HG02763 (cell line): ENCODE data around the gene ASB1.
"Not testable (repeated sequence)": the region's sequence is repeated elsewhere in the genome, so short reads cannot be mapped to it uniquely, and the experiment has no call there.

Experiments
- ATAC-seq: cut with Tn5 transposase; IDR thresholded peaks from one replicate; pipeline ENCODE4 v1.9.1; 2021; ENCODE audit warnings: mild to moderate bottlenecking, moderate library complexity; ENCODE audit not compliant: unreplicated experiment

Gene ASB1

DNA sequence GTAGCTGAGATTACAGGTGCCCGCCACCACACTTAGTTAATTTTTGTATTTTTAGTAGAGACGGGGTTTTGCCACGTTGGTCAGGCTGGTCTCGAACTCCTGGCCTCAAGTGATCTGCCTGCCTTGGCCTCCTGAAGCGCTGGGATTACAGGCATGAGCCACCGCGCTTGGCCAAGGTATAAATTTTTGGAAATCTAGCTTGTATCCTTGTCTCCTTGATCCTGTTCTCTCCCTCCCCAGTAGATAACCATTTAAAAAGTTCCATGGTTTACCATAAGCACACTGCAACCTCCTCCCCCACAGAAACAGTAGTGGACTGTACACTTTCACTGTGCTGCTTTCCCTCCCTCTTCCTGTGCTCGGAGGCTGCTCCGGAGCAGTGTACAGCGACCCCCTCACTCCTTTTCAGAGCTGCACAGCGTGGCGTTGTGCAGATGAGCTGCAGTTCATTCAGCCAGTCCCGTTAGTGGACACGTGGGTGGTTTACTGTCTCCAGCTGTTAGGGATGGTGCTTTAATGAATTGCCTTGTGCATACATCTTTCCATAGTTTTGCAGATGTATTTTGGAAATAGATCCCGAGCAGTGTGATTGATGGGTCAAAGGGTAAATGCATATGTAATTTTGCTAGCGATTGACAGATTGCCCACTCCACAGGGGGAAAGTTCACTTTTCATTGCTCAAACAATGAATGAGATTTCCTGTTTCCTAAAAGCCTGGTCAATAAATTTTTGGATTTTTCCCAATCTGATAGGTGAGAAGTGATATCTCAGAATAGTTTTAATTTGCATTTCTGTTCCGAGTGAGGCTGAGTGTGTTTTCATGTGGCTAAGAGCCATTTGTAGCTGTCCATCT lies 14.8 kb downstream of the ASB1 start:
- ATAC-seq: no peak

DNA sequence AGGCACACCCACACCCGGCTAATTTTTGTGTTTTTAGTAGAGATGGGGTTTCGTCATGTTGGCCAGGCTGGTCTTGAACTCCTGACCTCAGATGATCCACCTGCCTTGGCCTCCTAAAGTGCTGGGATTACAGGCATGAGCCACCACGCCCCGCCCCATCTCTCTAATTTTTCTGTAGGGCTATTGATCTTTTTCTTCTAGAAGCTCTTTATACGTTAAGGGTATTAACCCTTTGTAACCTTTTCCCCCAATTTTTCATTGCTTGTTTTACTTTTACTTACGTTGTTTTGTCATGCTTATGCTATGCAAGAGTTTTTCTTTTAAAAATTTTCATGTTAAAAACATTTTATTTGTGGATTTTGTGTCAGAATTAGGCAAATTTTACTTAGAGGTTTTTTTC lies 15.5 kb downstream of the ASB1 start:
- not testable (repeated sequence) for ATAC-seq

DNA sequence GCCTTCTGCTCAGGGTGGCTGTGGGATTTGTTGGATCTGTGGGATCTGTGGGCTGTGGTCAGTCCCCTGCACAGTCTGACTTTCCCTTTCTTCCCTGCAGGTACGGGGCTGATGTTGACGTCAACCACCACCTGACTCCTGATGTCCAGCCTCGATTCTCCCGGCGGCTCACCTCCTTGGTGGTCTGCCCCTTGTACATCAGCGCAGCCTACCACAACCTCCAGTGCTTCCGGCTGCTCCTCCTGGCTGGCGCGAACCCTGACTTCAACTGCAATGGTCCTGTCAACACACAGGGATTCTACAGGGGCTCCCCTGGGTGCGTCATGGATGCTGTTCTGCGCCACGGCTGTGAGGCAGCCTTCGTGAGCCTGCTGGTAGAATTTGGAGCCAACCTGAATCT lies 17.5 kb downstream of the ASB1 start:
- no peak for ATAC-seq

DNA sequence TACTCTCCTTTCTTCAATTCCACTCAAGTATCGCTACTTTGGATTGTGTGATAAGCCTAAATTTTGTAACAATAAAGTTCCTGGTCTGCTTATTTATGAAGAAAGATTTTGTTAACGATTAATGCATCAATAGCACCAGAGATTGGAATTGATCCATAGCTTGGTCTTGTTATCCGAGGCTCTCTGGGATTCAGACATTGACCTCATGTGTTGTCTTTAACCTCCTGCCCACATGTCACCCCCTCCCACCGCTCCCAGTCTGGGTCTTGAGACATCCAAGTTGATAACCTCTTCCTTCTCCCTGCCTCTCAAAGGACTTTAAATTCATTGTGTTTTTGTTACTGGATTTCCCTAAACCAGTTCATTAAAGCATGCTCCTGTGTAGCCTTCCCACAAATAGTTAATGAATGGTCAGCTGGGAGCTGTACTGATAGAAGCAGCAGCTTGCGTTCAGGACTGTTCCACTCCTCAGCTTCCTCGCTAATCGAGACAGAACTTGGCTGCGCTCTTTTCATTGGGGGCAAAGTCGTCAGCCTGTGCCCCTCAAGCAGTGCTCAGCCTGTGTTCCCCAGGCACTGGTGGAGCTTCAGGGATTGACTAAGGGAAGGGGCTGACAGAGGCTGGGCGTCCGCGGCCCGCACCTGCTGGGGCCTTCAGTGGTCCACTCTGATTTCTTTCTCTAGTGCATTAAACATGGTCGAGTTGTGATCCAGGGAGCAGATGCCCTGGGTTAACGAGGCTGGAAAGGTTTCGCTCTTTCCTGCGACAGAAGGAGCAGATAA lies 18.9 kb downstream of the ASB1 start:
- no peak for ATAC-seq

DNA sequence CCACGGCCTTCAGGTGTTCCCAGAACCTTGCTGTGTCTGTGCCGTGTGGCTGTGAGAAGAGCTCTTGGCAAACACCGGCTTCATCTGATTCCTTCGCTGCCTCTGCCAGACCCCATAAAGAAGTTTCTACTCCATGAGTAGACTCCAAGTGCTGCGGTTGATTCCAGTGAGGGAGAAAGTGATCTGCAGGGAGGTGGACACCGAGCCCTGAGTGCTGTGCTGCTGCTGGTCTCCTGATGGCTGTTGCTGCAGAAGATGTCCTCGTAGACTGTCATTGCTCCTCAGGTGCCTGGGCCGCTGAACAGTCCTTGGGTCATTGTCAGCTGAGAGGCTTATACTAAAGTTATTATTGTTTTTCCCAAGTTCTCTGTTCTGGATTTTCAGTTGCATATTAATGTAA lies 19.6 kb downstream of the ASB1 start:
- no peak for ATAC-seq

DNA sequence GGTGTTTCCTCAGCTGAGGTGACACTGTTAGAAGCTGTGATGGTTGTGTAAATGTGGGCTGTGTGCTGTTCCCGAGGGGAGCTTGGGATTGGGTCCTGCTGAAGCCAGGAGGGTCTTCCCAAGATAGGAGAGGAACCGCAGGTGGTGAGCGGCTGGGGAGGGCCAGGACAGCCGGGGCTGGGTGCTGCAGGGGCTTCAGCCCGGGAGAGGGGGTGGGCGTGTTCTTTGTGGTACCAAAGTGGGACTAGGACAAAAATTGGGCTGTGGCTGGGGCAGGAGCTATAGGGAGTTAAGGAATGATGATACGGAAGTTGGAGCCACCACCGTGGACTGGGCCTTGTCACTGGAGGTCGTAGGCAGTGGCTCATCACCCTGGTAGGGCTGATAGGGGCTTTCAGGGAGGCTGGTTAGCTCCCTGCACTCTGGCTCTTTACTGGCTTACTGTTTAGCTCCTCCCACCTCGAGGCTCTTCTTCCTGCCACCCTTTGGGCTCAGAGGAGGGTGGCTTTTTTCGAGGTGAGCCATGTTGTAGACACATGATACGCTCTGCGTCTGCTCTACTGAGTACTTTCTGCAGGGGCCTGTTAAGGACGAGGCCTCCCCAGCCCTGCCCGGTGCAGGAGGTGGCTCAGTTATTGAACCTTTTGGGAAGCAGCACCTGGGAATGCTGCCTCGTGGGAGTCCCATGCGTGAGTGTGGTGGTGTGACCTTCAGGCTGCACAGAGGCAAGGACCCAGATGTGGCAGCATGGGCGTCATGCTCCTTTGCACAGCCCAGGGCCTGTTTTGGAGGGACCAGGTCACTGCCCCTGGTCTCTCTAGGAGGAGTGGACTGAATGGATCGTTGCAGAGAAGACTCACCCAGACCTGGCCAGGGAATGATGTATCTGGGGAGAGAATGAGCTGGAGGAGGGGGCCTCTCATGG lies 21.6 kb downstream of the ASB1 start:
- no peak for ATAC-seq

DNA sequence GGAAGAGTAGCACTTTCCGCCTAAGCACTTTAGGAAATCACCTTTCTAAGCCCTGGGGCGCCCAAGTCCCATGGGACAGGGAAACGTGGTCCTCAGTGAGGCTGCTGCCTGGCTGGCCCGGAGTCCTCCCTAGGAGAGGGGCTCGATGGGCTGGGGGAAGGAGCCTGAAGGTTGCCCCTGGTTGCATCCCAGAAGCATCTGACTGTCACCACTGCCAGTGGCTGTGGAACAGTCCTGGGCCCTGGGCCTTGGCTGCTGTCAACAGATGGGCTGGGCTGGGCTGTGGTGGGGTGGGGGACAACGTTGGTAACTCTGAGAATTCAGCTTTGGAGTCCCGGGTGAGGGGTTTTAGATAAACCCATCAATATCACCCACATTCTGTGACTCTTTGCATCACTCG lies 22.5 kb downstream of the ASB1 start:
- ATAC-seq: no peak

DNA sequence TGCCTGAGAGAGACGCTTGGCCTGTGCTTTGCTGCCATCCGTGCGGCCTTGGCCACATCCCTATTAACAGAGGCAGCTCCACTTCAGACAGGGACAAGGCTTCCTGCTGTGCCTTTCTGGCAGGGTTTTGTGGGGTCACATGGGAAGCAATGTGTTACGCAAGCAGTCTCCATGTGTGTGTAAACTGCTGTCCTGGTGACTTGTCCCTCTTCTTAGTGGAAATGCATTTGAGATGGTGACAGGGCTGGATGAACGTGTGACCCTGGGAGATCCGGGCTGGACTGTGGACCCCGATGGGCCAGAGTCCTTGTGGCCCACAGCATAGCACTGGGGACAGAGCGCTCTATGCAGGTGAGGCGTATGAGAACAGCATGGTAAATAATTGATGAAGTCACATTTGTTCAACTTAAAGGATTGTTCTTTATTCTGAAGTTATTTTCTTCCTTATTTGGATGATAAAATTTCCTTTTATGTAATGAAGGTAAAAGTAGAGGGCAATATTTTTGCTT lies 23.2 kb downstream of the ASB1 start:
- no peak for ATAC-seq

DNA sequence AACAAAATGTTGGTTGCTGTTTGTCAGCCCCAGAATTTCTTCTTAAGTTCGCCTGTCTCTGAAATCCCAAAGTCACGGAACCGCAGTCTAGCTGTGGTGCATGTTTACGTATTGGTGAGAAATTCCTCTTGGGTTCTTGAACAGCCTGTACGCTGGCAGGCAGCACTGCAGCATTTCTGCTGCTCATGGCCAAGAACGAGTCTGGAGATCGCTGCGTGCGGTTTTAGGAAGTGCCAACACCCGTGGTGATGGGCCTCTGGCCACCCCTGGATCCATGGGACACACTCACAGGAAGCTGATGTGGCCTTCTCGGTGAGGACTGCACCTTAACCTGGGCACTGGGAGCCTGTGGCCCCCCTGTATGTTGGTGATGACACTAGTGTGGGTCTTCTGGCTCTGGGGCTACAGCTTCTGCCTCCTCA lies 23.7 kb downstream of the ASB1 start:
- no peak for ATAC-seq

DNA sequence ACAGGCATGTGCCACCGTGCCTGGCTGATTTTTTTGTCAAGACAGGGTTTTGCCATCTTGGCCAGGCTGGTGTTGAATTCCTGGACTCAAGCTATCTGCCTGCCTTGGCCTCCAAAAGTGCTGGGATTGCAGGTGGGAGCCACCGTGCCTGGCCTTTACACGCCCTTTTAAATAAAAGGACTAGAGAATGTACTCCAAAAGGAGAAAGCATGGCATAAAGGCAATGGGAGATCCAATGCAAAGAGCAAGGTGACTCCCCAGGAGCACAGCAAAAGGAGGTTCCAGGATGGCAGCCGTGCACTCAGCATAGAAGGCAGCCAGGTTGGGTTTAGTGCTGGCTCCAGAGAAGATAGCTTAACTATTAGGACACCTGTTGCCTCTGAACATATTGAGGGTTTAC lies 27.1 kb downstream of the ASB1 start:
- ATAC-seq: no peak

DNA sequence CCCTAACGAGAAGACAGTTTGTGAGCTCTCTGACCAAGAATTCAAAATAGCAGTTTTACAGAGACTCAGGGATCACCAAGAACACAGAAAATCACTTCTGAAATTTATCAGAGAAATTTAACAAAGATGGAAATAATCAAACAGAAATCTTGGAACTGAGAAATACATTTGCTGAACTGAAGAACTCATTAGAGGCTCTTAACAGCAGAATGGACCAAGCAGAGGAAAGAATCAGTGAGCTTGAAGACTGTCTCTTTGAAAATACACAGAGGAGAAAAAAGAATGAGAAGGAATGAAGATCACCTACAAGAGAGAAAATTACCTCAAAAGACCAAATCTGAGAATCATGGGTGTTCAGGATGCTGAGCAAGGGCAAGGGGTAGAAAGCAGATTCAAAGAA lies 29.7 kb downstream of the ASB1 start:
- ATAC-seq: no peak

DNA sequence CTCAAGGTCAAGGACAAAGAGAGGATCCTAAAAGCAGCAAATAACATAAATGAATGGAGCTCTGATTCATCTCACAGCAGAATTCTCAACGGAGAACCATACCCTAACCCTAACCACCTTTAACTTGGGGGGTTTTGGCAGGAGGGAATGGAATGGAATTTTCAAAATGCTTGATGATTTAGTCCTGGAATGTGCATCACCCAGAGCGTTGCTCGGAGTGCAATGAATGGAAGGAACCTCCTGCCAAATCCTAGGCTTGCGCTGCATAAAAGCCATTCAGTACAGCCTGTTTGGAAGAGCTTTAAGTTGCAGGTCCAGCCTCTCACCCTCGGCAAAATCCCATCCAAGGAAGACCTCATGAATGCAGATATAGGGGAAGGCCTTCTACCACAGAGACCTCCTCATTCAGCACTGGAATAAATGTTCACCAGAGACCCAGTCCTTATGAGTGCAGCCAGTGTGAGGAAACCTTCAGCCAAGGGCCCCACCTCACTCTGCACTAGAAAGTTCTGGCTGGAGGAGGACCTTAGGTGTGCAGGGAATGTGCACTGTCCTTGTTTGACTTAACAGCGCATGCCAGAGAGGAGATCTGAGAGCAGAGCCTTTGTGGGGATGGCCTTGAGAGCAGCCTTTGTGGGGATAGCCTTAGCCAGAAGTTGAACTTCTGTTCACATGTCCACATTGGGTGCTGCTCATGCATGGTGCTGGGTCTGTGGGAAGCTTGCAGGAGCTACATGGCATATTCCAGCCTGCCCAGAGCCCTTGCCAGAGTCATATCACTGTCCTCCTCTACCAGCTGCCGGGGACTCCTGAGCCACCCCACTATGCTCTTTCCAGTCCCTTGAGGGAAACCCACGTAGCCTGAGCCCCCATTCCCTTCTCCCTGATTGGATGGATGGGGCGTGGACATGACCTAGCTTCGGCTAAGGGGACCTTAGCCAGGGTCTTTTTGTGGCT lies 30.5 kb downstream of the ASB1 start:
- ATAC-seq: no peak

DNA sequence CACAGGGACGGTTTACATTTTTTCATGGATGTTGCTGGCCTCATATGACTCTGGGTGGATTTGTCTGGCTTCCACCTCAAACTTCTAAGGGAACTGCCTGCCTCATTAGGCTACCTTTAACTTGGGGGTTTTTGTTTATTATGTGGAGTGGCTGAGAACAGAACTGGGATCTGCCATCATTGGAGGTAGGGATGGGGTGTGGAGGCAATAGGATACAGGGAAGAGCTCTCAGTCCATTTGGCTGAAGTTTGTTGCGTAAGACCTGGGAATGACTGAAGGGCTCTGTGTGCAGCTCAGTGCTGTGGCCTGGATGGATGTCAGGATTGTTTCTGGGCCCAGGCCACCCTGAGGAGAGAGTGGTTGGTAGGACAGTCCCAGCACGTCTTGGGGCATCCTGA lies 31.2 kb downstream of the ASB1 start:
- no peak for ATAC-seq

DNA sequence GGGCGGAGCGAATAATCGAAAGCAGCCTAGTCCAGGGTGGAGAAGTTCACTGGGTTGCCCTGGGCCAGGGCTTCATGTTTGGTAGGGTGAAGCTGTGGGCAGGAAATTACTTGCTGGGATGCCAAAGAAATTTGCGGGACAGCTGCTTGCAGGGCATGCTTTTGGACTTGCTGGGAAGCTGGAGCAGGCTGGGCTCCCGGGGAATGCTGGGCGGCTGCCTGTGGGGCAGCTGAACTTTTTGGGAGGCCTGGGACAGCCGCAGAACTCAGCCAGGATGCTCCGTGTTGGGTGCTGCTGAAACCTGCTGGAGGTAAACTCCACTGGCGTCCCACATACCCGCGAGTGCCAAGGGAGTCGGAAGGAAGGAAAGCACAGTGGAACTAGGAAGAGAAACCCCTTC lies 31.9 kb downstream of the ASB1 start:
- ATAC-seq: no peak

DNA sequence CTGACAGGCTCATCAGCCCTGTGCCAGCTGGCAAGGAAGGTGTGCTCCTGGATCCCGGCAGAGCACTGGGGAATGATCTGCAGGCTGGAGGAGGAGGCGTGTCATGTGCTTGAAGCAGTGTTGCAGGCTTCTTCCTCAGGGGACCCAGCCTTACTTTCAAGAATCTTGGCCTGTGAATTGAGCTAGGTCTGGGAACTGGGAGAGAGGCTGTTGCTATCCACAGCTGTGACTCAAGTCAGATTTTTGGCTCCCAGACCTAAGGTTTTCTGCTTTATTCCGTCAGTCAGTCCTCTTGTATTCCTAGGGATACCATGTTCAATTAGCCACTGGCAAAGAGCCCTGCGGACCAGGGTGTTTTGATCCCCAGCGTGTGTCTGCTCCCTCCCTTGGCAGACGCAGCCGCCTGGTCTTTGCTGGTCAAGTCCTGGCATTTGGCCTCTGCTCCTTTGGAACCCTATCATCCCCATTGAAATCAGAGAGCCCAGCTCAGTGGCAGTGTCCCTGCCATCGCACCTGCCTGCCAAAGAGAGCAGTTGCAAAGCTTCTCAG lies 32.4 kb downstream of the ASB1 start:
- ATAC-seq: no peak

DNA sequence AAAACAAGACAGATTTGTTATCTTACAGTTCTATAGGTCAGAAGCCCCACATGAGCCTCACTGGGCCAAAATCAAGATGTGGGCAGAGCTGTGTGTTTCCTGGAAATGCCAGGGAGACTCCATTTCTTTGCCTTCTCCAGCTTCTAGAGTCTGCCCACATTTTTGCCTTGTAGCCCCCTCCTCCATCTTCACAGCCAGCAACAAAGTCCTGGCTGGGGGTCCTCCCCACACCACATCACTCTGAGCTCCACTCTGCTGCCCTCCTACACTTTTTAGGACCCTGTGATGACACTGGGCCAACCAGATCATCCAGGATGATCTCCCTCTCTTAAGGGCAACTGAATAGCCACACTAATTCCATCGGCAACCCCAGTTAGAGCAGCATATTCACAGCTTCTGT lies 34.3 kb downstream of the ASB1 start:
- no peak for ATAC-seq

DNA sequence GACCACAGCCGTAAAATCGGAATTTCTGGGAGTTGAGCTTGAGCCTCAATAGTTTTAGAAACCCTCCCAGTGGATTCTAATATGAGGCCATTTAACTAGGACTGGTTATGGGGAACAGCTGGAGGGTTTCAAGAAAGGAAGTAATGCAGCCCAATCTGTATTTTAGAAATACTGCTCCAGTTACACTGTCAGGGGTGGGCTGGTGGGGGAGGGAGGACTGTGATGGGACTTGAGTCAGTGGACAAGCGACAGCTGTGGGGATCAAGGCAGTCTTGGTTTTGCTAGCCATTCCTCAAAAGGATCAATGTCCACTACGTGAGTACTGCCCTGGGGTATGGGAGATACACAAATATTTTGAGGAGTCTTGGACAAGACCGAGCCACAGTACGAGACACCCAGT lies 34.8 kb downstream of the ASB1 start:
- no peak for ATAC-seq

DNA sequence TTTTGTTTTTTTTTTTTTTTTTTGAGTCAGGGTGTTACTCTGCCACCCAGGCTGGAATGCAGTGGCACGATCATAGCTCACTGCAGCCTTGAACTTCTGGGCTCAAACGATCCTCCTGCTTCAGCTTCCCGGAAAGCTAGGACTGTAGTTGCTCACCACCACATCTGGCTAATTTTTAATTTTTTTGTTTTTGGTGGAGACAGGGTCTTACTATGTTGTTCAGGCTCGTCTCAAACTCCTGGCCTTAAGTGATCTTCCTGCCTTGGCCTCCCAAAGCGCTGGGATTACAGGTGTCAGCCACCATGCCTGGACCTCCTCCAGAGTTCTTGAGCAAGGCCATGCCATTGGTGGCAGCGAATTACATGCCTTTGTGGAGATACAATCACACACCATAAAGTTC lies 35.2 kb downstream of the ASB1 start:
- no peak for ATAC-seq

DNA sequence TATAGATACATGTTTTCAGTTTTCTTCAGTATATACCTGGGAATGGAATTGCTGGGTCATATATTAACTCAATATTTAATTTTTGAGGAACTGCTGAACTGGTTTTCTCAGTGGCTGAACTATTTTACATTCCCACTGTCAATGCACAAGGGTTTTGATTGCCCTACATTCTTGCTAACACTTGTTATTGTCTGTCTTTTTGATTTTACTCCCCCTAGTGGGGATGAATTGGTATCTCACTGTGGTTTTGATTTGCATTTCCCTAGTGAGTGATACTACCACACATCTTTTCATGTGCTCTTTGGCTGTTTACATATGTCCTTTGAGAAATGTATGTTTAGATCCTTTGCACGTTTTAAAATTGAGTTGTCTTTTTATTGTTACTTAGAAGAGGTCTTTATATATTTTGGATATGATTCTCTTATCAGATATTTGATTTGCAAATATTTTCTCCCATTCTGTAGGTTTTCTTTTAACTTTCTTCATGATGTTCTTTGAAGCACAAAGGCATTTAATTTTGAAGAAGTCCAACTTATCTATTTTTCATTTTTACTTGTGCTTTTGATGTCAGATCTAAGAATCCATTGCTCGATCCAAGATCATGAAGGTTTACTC lies 36.2 kb downstream of the ASB1 start:
- ATAC-seq: no peak
